IPS-15b (cell line): ENCODE measurements around the gene ACSL4.
"Not testable (repeated sequence)": the region's sequence is repeated elsewhere in the genome, so short reads cannot be mapped to it uniquely, and the experiment has no call there.

ENCODE experiments used
- H3K27me3 ChIP-seq: one replicate; pipeline ENCODE4 v1.6.1; 2013; ENCODE audit warnings: low read length; ENCODE audit not compliant: control insufficient read depth, insufficient read depth
- H3K36me3 ChIP-seq: one replicate; pipeline ENCODE4 v1.6.1; 2013; ENCODE audit warnings: low read length; ENCODE audit not compliant: control insufficient read depth, insufficient read depth
- H3K4me1 ChIP-seq: one replicate; pipeline ENCODE4 v1.6.1; 2013; ENCODE audit warnings: mild to moderate bottlenecking, low read length; ENCODE audit not compliant: control insufficient read depth, insufficient read depth
- H3K4me3 ChIP-seq: one replicate; pipeline ENCODE4 v1.5.1; 2013; ENCODE audit warnings: low read depth, low read length
- H3K9ac ChIP-seq: one replicate; pipeline ENCODE4 v1.6.1; 2013; ENCODE audit warnings: low read depth, mild to moderate bottlenecking, low read length
- H3K9me3 ChIP-seq: one replicate; pipeline ENCODE4 v1.6.1; 2013; ENCODE audit warnings: mild to moderate bottlenecking, low read length; ENCODE audit not compliant: control insufficient read depth, insufficient read depth

ACSL4 gene

GRCh38 chrX:109751698-109752097, 18.6 kb upstream of the ACSL4 start:
- H3K27me3 ChIP-seq: no peaks in the 10 kb centered on the region
- no peak overlapping the region for H3K4me3 ChIP-seq
- no peaks in the 10 kb centered on the region for H3K9me3 ChIP-seq
- no peaks in the 10 kb centered on the region for H3K4me1 ChIP-seq
- H3K36me3 ChIP-seq: no peaks in the 10 kb centered on the region
- no peak overlapping the region for H3K9ac ChIP-seq

GRCh38 chrX:109749207-109749606, 16.1 kb upstream of the ACSL4 start:
- H3K9me3 ChIP-seq: no peaks in the 10 kb centered on the region
- H3K27me3 ChIP-seq: no peaks in the 10 kb centered on the region
- no peaks in the 10 kb centered on the region for H3K4me1 ChIP-seq
- no peak overlapping the region for H3K9ac ChIP-seq
- H3K36me3 ChIP-seq: no peaks in the 10 kb centered on the region
- H3K4me3 ChIP-seq: no peak overlapping the region

GRCh38 chrX:109747681-109748080, 14.6 kb upstream of the ACSL4 start:
- H3K4me1 ChIP-seq: no peaks in the 10 kb centered on the region
- H3K9me3 ChIP-seq: no peaks in the 10 kb centered on the region
- H3K36me3 ChIP-seq: no peaks in the 10 kb centered on the region
- H3K27me3 ChIP-seq: no peaks in the 10 kb centered on the region
- H3K9ac ChIP-seq: no peak overlapping the region
- no peak overlapping the region for H3K4me3 ChIP-seq

GRCh38 chrX:109742722-109743121, 9.7 kb upstream of the ACSL4 start:
- Histone ChIP-seq H3K9me3 (no peaks in the 10 kb centered on the region), H3K27me3 (no peaks in the 10 kb centered on the region), H3K4me3 (no peak overlapping the region), H3K4me1 (no peaks in the 10 kb centered on the region), H3K36me3 (no peaks in the 10 kb centered on the region), H3K9ac (no peak overlapping the region)

GRCh38 chrX:109740896-109741295, 7.8 kb upstream of the ACSL4 start:
- H3K4me3 ChIP-seq, H3K36me3 ChIP-seq, H3K4me1 ChIP-seq, H3K9me3 ChIP-seq, H3K27me3 ChIP-seq, H3K9ac ChIP-seq: not testable (repeated sequence)

- Histone ChIP-seq H3K27me3 (peaks cover 2% of the 10 kb centered on the region), H3K4me1 (no peaks in the 10 kb centered on the region), H3K4me3 (no peak overlapping the region), H3K36me3 (no peaks in the 10 kb centered on the region), H3K9ac (no peak overlapping the region), H3K9me3 (no peaks in the 10 kb centered on the region)
Observed at GRCh38 chrX:109740433-109740809, 7.4 kb upstream of the ACSL4 start.

GRCh38 chrX:109739625-109740432, 6.8 kb upstream of the ACSL4 start:
- H3K27me3 ChIP-seq: peaks cover 8% of the 10 kb centered on the region
- no peaks in the 10 kb centered on the region for H3K36me3 ChIP-seq
- no peaks in the 10 kb centered on the region for H3K4me1 ChIP-seq
- H3K4me3 ChIP-seq: no peak overlapping the region
- H3K9me3 ChIP-seq: no peaks in the 10 kb centered on the region
- no peak overlapping the region for H3K9ac ChIP-seq

- Histone ChIP-seq H3K9ac (no peak overlapping the region), H3K9me3 (no peaks in the 10 kb centered on the region), H3K4me1 (peaks cover 5% of the 10 kb centered on the region), H3K36me3 (no peaks in the 10 kb centered on the region), H3K27me3 (peaks cover 19% of the 10 kb centered on the region), H3K4me3 (no peak overlapping the region)
Observed at GRCh38 chrX:109735202-109735744, 2.2 kb upstream of the ACSL4 start.

GRCh38 chrX:109733613-109734083, 591 bp upstream of the ACSL4 start:
- peaks cover 19% of the 10 kb centered on the region for H3K27me3 ChIP-seq
- H3K9ac ChIP-seq: no peak overlapping the region
- H3K36me3 ChIP-seq: no peaks in the 10 kb centered on the region
- H3K4me3 ChIP-seq: peak overlapping the region; percentile 90
- no peaks in the 10 kb centered on the region for H3K9me3 ChIP-seq
- peaks cover 5% of the 10 kb centered on the region for H3K4me1 ChIP-seq

GRCh38 chrX:109732017-109732801, 848 bp downstream of the ACSL4 start:
- H3K27me3 ChIP-seq: peaks cover 19% of the 10 kb centered on the region
- peak overlapping the region; percentile 90 for H3K4me3 ChIP-seq
- no peaks in the 10 kb centered on the region for H3K9me3 ChIP-seq
- no peaks in the 10 kb centered on the region for H3K36me3 ChIP-seq
- H3K4me1 ChIP-seq: peaks cover 7% of the 10 kb centered on the region
- peak overlapping the region; percentile 56 for H3K9ac ChIP-seq

GRCh38 chrX:109728173-109728535, 4.9 kb downstream of the ACSL4 start:
- no peak overlapping the region for H3K9ac ChIP-seq
- H3K36me3 ChIP-seq: no peaks in the 10 kb centered on the region
- no peaks in the 10 kb centered on the region for H3K27me3 ChIP-seq
- no peaks in the 10 kb centered on the region for H3K9me3 ChIP-seq
- H3K4me3 ChIP-seq: no peak overlapping the region
- H3K4me1 ChIP-seq: peaks cover 2% of the 10 kb centered on the region

GRCh38 chrX:109724971-109725370, 8.1 kb downstream of the ACSL4 start:
- H3K9me3 ChIP-seq, H3K9ac ChIP-seq, H3K27me3 ChIP-seq, H3K4me3 ChIP-seq, H3K4me1 ChIP-seq, H3K36me3 ChIP-seq: not testable (repeated sequence)
